ENCODE results near the gene PRM1. TPM values are rescaled to one million over a fixed set of nuclear protein-coding genes. Genes with fewer than 3 reads are reported as not detected.

PRM1 gene
- not detected in 2 replicates for total RNA-seq
- long read RNA-seq, result 0 reads

- H3K27me3 Mint-ChIP-seq (ENCODE audit: unreplicated experiment), result peaks cover 33% of the 10 kb centered on the region
- no peak within 1 kb of the TSS for H3K27ac Mint-ChIP-seq (ENCODE audit: unreplicated experiment)
- H3K36me3 Mint-ChIP-seq (ENCODE audit: unreplicated experiment), result no peaks in the 10 kb centered on the region
- no peak for TF ChIP-seq CTCF (IDR thresholded peaks at IDR 0.05)
- no peaks in the 10 kb centered on the region for H3K9me3 Mint-ChIP-seq (ENCODE audit: unreplicated experiment)
- DNase-seq (ENCODE audit: extremely low spot score, unreplicated experiment), result no peak
- no peaks in the 10 kb centered on the region for H3K4me1 Mint-ChIP-seq (ENCODE audit: unreplicated experiment)
- no peak within 1 kb of the TSS for H3K4me3 Mint-ChIP-seq (ENCODE audit: unreplicated experiment)
Observed at GRCh38 chr16:11280616-11281522, at the start of gene PRM1. Gene PRM1, minus strand, starts transcription at chr16:11281330. Its CDS starts 92 bp downstream, at chr16:11281238.

GRCh38 chr16:11330526-11331237, 49.6 kb upstream of the PRM1 start:
- Mint-ChIP-seq H3K4me3 (ENCODE audit: unreplicated experiment) (no peak overlapping the region), H3K27me3 (ENCODE audit: unreplicated experiment) (no peaks in the 10 kb centered on the region), H3K4me1 (ENCODE audit: unreplicated experiment) (peaks cover 46% of the 10 kb centered on the region), H3K27ac (ENCODE audit: unreplicated experiment) (no peak overlapping the region), H3K36me3 (ENCODE audit: unreplicated experiment) (peaks cover 2% of the 10 kb centered on the region), H3K9me3 (ENCODE audit: unreplicated experiment) (no peaks in the 10 kb centered on the region)
- DNase-seq (ENCODE audit: extremely low spot score, unreplicated experiment), result no peak
- no peak for TF ChIP-seq CTCF (IDR thresholded peaks at IDR 0.05)

- DNase-seq (ENCODE audit: extremely low spot score, unreplicated experiment), result no peak
- H3K9me3 Mint-ChIP-seq (ENCODE audit: unreplicated experiment), result no peaks in the 10 kb centered on the region
- H3K4me1 Mint-ChIP-seq (ENCODE audit: unreplicated experiment), result peaks cover 48% of the 10 kb centered on the region
- no peak overlapping the region for H3K27ac Mint-ChIP-seq (ENCODE audit: unreplicated experiment)
- H3K4me3 Mint-ChIP-seq (ENCODE audit: unreplicated experiment), result no peak overlapping the region
- peaks cover 1% of the 10 kb centered on the region for H3K36me3 Mint-ChIP-seq (ENCODE audit: unreplicated experiment)
- no peaks in the 10 kb centered on the region for H3K27me3 Mint-ChIP-seq (ENCODE audit: unreplicated experiment)
- TF ChIP-seq CTCF (IDR thresholded peaks at IDR 0.05), result no peak
Observed at GRCh38 chr16:11329891-11330290, 48.8 kb upstream of the PRM1 start.

- Mint-ChIP-seq H3K4me3 (ENCODE audit: unreplicated experiment) (peak overlapping the region; percentile 47), H3K36me3 (ENCODE audit: unreplicated experiment) (no peaks in the 10 kb centered on the region), H3K9me3 (ENCODE audit: unreplicated experiment) (no peaks in the 10 kb centered on the region), H3K27me3 (ENCODE audit: unreplicated experiment) (no peaks in the 10 kb centered on the region), H3K4me1 (ENCODE audit: unreplicated experiment) (peaks cover 47% of the 10 kb centered on the region), H3K27ac (ENCODE audit: unreplicated experiment) (peak overlapping the region; percentile 76)
- TF ChIP-seq CTCF (IDR thresholded peaks at IDR 0.05), result no peak
- no peak for DNase-seq (ENCODE audit: extremely low spot score, unreplicated experiment)
Observed at GRCh38 chr16:11329071-11329491, 48.0 kb upstream of the PRM1 start.
